ENCODE measurements around the gene TMC1. TPM values are rescaled to one million over a fixed set of nuclear protein-coding genes. Genes with fewer than 3 reads are reported as not detected.
A peak's percentile ranks its signal among the peaks of the same experiment; 100 is the strongest.

TMC1 gene
- total and polyA plus RNA-seq, 10 of the 15 experiments (the other 5 are each of a cell fraction or from before 2014, with no cell fraction given) = 0.06 to 0.94 (median 0.40) TPM; not detected in 1

DNA sequence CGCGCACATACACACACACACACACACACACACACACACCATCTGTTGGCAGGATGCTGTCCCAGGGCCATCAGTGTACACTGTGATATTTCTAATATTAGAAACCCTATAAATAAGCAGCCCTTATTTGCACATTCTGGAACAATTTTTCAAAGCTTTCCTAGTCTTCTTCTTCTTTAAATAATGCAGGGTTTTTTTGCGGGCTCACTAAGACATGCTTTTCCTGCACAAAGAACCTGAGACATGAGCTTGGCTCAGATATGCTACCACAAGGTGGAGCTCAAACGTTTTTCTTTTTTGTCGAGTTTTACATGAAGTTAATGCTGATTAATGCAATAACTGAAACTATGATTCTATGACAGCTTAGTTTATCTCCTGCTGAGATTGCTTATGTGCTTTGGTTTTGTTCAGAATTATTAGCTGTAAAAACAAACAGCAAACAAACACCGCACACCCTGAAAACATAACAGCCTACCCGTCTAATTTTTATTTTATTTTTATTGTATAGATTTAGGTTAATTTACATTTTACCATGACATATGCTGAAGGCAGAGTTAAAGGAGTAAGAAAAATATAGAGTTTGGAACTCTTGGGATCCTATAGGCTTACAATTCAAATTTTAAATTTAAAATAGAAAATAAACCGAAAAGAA lies 335.7 kb downstream of the TMC1 start:
- no peaks in the 10 kb centered on the region for H3K79me2 ChIP-seq (ENCODE audit: control insufficient read depth, insufficient read depth, low read length)
- ChIA-PET CTCF (interaction anchor here (0.7 to 3.3 kb wide), 25 partner anchors 12 to 578 kb away, joined by 3 to 44 read pairs (median 4); no protein-coding TSS in a partner anchor), SMC1A (ENCODE audit: uncharacterized antibody, unreplicated experiment) (interaction anchor here (0.8 to 3.0 kb wide), 11 partner anchors 10 to 324 kb away, joined by 3 to 24 read pairs (median 3); no protein-coding TSS in a partner anchor), POLR2A (no interaction called here), RAD21 (ENCODE audit: unreplicated experiment) (interaction anchor here (1.1 to 2.1 kb wide), 5 partner anchors 18 to 575 kb away, joined by 3 to 13 read pairs (median 4); no protein-coding TSS in a partner anchor)
- no peak overlapping the region for H3K4me3 ChIP-seq
- 63% methylated on average over 8 of the region's 8 CpGs for WGBS (ENCODE audit: insufficient coverage, insufficient replicate concordance, low lambda C conversion rate, missing lambda C conversion rate)
- intact Hi-C loops (cut with micrococcal nuclease; ENCODE audit: unreplicated experiment) (loop anchor here (2.0 to 5.0 kb wide), 2 partner anchors 226 to 325 kb away; no protein-coding TSS in a partner anchor), in situ Hi-C loops (cut with MboI) (loop anchor here (5.0 to 10.0 kb wide), 2 partner anchors 230 to 328 kb away; no protein-coding TSS in a partner anchor)
- FAIRE-seq (peak; percentile 68), ATAC-seq (peak; percentile 74), DNase-seq (ENCODE audit: low read depth, low spot score) (no peak)
- no peaks in the 10 kb centered on the region for H3K36me3 ChIP-seq (ENCODE audit: control insufficient read depth in 2 of 2, insufficient read depth in 2 of 2, low read length in 1 of 2)
- TF ChIP-seq PML (IDR thresholded peaks at IDR 0.05; ENCODE audit: low read length) = no peak
- no peak for TF ChIP-seq ZNF274 (IDR thresholded peaks at IDR 0.05; ENCODE audit: insufficient read depth, insufficient read length)
- TF ChIP-seq NR2F1 (conservative IDR thresholded peaks at IDR 0.05) = no peak
- TF ChIP-seq NR2C1 (IDR thresholded peaks at IDR 0.05) = no peak
- TF ChIP-seq SMC3 (IDR thresholded peaks at IDR 0.05; ENCODE audit: borderline replicate concordance, low read length) = peak; percentile 50; the same call in 1 of the 2 replicates
- TF ChIP-seq, protein P1, sequence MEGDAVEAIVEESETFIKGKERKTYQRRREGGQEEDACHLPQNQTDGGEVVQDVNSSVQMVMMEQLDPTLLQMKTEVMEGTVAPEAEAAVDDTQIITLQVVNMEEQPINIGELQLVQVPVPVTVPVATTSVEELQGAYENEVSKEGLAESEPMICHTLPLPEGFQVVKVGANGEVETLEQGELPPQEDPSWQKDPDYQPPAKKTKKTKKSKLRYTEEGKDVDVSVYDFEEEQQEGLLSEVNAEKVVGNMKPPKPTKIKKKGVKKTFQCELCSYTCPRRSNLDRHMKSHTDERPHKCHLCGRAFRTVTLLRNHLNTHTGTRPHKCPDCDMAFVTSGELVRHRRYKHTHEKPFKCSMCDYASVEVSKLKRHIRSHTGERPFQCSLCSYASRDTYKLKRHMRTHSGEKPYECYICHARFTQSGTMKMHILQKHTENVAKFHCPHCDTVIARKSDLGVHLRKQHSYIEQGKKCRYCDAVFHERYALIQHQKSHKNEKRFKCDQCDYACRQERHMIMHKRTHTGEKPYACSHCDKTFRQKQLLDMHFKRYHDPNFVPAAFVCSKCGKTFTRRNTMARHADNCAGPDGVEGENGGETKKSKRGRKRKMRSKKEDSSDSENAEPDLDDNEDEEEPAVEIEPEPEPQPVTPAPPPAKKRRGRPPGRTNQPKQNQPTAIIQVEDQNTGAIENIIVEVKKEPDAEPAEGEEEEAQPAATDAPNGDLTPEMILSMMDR (IDR thresholded peaks at IDR 0.05 in 2 of 3, conservative IDR thresholded peaks at IDR 0.05 in 1 of 3; ENCODE audit: control insufficient read depth in 2 of 3, extremely low read depth in 1 of 3, insufficient read depth in 1 of 3, low read depth in 3 of 3, low read length in 3 of 3) = peak; percentile 43 to 55 (median 44); a peak in 5 of 6 replicates
- TF ChIP-seq RAD21 (IDR thresholded peaks at IDR 0.05; ENCODE audit: insufficient read depth, low read depth, low read length) = peak; percentile 44; the same call in 1 of the 2 replicates
- no TSS peak for BruUV-seq (replicated peaks)
- H3K27me3 ChIP-seq (replicated peaks in 1 of 2; ENCODE audit: control insufficient read depth in 2 of 2, insufficient read depth in 2 of 2, low read length in 1 of 2) = no peaks in the 10 kb centered on the region
- no peak overlapping the region for H3K9ac ChIP-seq (ENCODE audit: control insufficient read depth, insufficient read depth, low read length)
- H3K4me1 ChIP-seq (ENCODE audit: control insufficient read depth, insufficient read depth, low read length) = no peaks in the 10 kb centered on the region
- no peak overlapping the region for H2AFZ ChIP-seq (ENCODE audit: control insufficient read depth, low read depth, low read length)
- H3K4me2 ChIP-seq (ENCODE audit: control insufficient read depth, insufficient read depth) = no peak overlapping the region
- H3K27ac ChIP-seq (ENCODE audit: control insufficient read depth, insufficient read depth) = no peak overlapping the region
- no peaks in the 10 kb centered on the region for H3K9me3 ChIP-seq (replicated peaks; ENCODE audit: control insufficient read depth, insufficient read depth, low read length)
- no peaks in the 10 kb centered on the region for H4K20me1 ChIP-seq (ENCODE audit: control insufficient read depth, insufficient read depth)

Data from GM12878 (cell line).